ENCODE results near the gene LRFN5.
A peak's percentile ranks its signal among the peaks of the same experiment; 100 is the strongest.
"Not testable (repeated sequence)": the region's sequence is repeated elsewhere in the genome, so short reads cannot be mapped to it uniquely, and the experiment has no call there.

The LRFN5 gene

DNA sequence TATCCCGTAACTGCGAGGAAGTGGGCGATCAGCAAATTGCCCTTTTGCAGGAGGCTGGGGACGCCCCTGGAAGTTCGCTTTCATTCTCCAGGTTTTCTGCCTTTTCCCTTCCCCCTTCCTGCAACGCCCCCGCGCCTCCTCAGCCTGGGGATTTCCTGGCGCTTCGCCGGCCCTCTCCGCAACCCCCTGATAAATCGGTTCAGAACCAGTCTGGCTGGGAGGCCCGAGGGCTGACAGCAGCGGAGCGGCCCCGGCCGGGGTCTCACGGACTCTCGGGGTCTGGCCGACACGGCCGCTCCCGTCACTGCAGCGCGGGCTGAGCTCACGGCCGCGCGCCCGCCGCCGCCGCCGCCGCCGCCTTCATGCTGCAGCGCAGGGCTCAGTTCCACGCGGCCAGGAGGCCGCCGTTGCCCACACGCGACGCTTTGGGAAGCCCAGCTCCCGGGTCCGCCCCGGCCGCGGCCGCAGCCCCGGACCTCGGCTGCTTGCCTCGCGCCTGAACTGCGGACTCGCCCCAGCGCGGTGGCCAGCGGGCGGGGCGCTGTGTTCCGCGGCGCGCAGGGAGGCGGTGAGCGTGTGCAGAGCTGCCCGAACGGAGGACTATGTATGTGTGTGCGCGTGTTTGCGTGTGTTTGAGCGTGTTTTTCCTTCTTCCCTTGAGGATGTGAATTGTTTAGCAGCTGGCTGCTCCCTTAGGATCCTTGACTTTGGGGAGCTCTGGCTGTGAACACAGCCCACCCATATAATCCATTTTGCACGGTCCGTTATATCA, at the start of gene LRFN5:
LRFN5 (plus strand) TSS at position 345 of the 772 bp plus-strand sequence.
- DNase-seq (ENCODE audit: low read depth, low spot score): no peak
- Histone ChIP-seq H3K4me1 (ENCODE audit: control insufficient read depth, insufficient read depth, low read length) (0 out of 2 replicates have a peak, but pooled peaks cover 1% of the 10 kb centered on the region), H3K36me3 (ENCODE audit: control insufficient read depth, insufficient read depth, low read length) (no peaks in the 10 kb centered on the region), H3K4me3 (ENCODE audit: low read length) (peak within 1 kb of the TSS; percentile 56), H3K9me3 (ENCODE audit: control insufficient read depth, insufficient read depth, low read length) (no peaks in the 10 kb centered on the region), H3K27ac (ENCODE audit: low read length) (no peak within 1 kb of the TSS), H3K27me3 (ENCODE audit: control insufficient read depth, insufficient read depth, low read length) (peaks cover 16% of the 10 kb centered on the region)
- WGBS (ENCODE audit: insufficient coverage, insufficient read length): no CpG with 5 or more reads among the region's 76 CpGs

DNA sequence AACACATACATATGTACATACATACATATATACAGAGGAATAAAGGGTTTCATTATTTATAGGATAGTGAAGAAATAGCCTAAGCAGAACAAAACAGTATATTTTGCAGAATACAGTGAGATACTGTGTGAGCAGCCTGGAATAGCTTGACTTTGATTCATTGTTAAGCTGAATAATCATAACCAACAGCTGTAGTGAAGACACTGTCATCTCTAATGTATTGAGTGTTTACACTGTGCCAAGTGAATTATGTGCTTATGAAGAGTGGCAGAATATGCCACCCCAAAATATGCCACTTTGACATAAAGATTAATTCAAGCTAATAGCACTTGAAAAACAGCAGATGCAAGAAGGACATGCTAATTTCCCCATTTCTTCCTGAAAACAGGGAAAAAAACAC, 48.2 kb upstream of the LRFN5 start:
- Histone ChIP-seq H3K27me3 (ENCODE audit: control insufficient read depth, insufficient read depth, low read length) (no peaks in the 10 kb centered on the region), H3K9me3 (ENCODE audit: control insufficient read depth, insufficient read depth, low read length) (no peaks in the 10 kb centered on the region), H3K4me1 (ENCODE audit: control insufficient read depth, insufficient read depth, low read length) (no peaks in the 10 kb centered on the region), H3K4me3 (ENCODE audit: low read length) (no peak overlapping the region), H3K27ac (ENCODE audit: low read length) (no peak overlapping the region), H3K36me3 (ENCODE audit: control insufficient read depth, insufficient read depth, low read length) (no peaks in the 10 kb centered on the region)
- DNase-seq (ENCODE audit: low read depth, low spot score): no peak

DNA sequence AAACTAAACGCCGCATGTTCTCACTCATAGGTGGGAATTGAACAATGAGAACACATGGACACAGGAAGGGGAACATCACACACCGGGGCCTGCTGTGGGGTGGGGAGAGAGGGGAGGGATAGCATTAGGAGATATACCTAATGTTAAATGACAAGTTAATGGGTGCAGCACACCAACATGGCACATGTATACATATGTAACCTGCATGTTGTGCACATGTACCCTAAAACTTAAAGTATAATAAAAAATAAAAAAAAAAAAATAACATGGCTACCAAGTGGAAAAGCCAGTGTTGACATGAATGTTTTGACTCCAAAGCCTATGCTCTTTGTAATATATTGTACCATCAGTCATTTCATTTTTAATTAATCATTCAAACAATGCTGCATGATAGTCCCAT, 39.8 kb upstream of the LRFN5 start:
- not testable (repeated sequence) for H3K27me3 ChIP-seq (ENCODE audit: control insufficient read depth, insufficient read depth, low read length); H3K36me3 ChIP-seq (ENCODE audit: control insufficient read depth, insufficient read depth, low read length); H3K4me3 ChIP-seq (ENCODE audit: low read length); H3K9me3 ChIP-seq (ENCODE audit: control insufficient read depth, insufficient read depth, low read length); H3K27ac ChIP-seq (ENCODE audit: low read length); DNase-seq (ENCODE audit: low read depth, low spot score); H3K4me1 ChIP-seq (ENCODE audit: control insufficient read depth, insufficient read depth, low read length)
- no CpG with 5 or more reads among the region's 3 CpGs for WGBS (ENCODE audit: insufficient coverage, insufficient read length)

DNA sequence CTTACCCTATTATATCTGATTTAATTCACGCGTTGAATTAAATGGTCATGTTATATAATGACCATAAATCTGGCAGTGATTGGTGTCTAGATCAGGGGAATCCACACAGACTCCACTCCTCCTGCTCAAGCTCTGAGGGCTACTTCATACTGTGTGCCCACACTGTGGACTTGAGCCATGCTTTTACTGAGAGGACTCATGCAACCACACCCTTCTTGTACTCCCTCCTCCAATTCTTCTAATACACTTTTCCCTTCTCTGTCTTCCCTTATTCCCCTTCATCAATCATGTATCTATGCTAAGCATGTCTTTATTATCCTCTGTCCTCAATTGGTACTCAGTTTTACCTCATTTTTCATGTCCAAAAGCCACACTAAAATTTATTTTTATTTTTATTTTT, 37.7 kb upstream of the LRFN5 start:
- Histone ChIP-seq H3K4me3 (ENCODE audit: low read length) (no peak overlapping the region), H3K36me3 (ENCODE audit: control insufficient read depth, insufficient read depth, low read length) (no peaks in the 10 kb centered on the region), H3K27ac (ENCODE audit: low read length) (no peak overlapping the region), H3K27me3 (ENCODE audit: control insufficient read depth, insufficient read depth, low read length) (no peaks in the 10 kb centered on the region), H3K4me1 (ENCODE audit: control insufficient read depth, insufficient read depth, low read length) (no peaks in the 10 kb centered on the region; the same call in 1 of the 2 replicates), H3K9me3 (ENCODE audit: control insufficient read depth, insufficient read depth, low read length) (no peaks in the 10 kb centered on the region)
- no CpG with 5 or more reads among the region's 2 CpGs for whole genome bisulfite sequencing (ENCODE audit: insufficient coverage, insufficient read length)
- DNase-seq (ENCODE audit: low read depth, low spot score): no peak

DNA sequence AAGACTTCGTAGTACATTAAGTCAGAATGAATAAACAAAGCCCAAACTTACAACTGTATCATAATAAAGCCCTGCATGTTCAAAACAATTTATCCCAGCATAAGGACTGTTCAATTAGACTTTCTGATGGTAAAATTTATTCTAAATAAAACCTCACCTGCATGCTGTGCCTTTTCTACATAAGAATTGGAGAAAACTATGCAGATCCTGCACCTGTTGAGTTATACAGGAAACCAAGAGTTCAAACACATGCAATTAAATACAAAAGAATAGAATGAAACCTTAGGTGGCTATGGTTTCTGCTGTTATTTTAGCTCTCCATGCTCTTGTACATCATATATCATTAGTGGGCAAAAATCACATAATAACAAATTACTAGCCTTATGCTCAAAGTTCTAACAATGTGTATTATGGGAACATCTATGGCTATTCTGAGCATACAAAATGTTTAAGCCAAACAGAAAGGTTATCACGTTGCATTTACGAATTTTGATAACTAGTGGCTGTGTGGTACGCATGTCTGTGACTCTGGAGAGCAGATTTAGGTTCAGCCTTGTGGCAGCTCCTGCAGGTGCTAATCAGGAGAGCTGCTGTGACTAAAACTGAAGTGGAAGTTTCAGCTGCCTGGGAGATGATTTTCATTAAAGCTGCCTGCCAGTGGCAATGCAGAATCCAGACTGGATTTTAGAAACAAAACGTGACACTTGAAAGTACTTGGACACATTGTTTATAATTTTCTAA, 36.1 kb upstream of the LRFN5 start:
- WGBS (ENCODE audit: insufficient coverage, insufficient read length): no CpG with 5 or more reads among the region's 5 CpGs
- H3K27me3 ChIP-seq (ENCODE audit: control insufficient read depth, insufficient read depth, low read length): no peaks in the 10 kb centered on the region
- no peaks in the 10 kb centered on the region for H3K36me3 ChIP-seq (ENCODE audit: control insufficient read depth, insufficient read depth, low read length)
- no peaks in the 10 kb centered on the region for H3K9me3 ChIP-seq (ENCODE audit: control insufficient read depth, insufficient read depth, low read length)
- H3K4me3 ChIP-seq (ENCODE audit: low read length): no peak overlapping the region
- DNase-seq (ENCODE audit: low read depth, low spot score): no peak
- no peaks in the 10 kb centered on the region; the same call in 1 of the 2 replicates for H3K4me1 ChIP-seq (ENCODE audit: control insufficient read depth, insufficient read depth, low read length)
- no peak overlapping the region for H3K27ac ChIP-seq (ENCODE audit: low read length)

DNA sequence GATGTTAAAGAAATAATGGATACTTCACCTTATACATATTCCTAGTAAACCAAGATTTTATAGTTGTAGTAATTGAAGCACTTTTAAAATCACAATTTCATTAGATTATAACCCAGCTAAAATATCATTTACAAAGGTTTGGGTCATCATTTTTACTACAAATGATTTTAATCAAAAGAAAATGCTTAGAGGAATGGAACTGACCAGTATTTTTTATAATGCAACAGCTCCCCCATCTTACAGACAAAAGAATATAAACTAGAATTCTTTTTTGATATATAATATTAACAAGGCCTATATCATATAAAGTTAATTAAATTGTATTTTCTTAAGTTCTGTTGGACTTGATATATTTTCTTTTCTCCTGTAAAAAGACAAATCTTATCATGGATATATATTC, 20.4 kb upstream of the LRFN5 start:
- H3K36me3 ChIP-seq (ENCODE audit: control insufficient read depth, insufficient read depth, low read length): no peaks in the 10 kb centered on the region

DNA sequence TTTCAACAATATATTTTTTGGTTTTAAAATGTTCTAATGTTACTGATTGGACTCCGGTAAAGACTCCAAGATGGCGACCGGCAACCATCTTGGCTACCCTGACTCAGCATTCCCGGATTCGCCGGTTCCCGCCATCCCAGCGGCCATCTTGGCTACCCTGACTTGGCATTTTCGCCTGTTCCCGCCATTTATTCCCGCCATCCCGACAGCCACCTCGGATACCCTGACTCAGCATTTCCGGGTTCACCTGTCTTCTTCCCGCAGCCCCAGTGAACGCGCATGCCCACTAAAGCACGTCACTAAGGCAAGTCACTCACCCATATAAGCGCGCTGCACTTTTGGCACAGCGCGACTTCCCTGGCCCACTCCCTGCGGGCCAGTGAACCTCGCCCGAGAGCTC, 9.0 kb upstream of the LRFN5 start:
- Histone ChIP-seq H3K4me3 (ENCODE audit: low read length) (no peak overlapping the region), H3K27me3 (ENCODE audit: control insufficient read depth, insufficient read depth, low read length) (no peaks in the 10 kb centered on the region), H3K9me3 (ENCODE audit: control insufficient read depth, insufficient read depth, low read length) (no peaks in the 10 kb centered on the region), H3K27ac (ENCODE audit: low read length) (no peak overlapping the region), H3K36me3 (ENCODE audit: control insufficient read depth, insufficient read depth, low read length) (no peaks in the 10 kb centered on the region), H3K4me1 (ENCODE audit: control insufficient read depth, insufficient read depth, low read length) (no peaks in the 10 kb centered on the region; the same call in 1 of the 2 replicates)
- DNase-seq (ENCODE audit: low read depth, low spot score): no peak
- WGBS (ENCODE audit: insufficient coverage, insufficient read length): no CpG with 5 or more reads among the region's 25 CpGs

More for the DNA sequence above, 20.4 kb upstream of the LRFN5 start:
- DNase-seq (ENCODE audit: low read depth, low spot score): no peak
- Histone ChIP-seq H3K27me3 (ENCODE audit: control insufficient read depth, insufficient read depth, low read length) (no peaks in the 10 kb centered on the region), H3K9me3 (ENCODE audit: control insufficient read depth, insufficient read depth, low read length) (no peaks in the 10 kb centered on the region), H3K4me1 (ENCODE audit: control insufficient read depth, insufficient read depth, low read length) (no peaks in the 10 kb centered on the region), H3K27ac (ENCODE audit: low read length) (no peak overlapping the region), H3K4me3 (ENCODE audit: low read length) (no peak overlapping the region)

DNA sequence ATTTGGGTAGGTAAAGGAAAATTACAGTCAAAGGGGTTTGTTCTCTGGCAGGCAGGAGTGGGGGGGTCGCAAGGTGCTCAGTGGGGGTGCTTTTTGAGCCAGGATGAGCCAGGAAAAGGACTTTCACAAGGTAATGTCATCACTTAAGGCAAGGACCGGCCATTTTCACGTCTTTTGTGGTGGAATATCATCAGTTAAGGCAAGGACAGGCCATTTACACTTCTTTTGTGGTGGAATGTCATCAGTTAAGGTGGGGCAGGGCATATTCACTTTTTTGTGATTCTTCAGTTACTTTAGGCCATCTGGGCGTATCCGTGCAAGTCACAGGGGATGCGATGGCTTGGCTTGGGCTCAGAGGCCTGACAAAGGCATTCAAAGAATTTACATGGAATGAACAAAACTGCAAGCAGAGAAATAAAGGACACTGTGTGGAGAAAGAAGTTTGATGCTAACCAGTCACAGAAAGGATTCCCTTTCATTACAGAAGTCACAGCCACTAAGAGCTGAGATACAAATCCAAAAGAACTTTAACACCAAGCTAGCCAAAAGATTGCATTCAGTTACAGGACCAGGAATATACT, 6.8 kb upstream of the LRFN5 start:
- not testable (repeated sequence) for H3K4me3 ChIP-seq (ENCODE audit: low read length); H3K9me3 ChIP-seq (ENCODE audit: control insufficient read depth, insufficient read depth, low read length); H3K4me1 ChIP-seq (ENCODE audit: control insufficient read depth, insufficient read depth, low read length); H3K36me3 ChIP-seq (ENCODE audit: control insufficient read depth, insufficient read depth, low read length); H3K27ac ChIP-seq (ENCODE audit: low read length); H3K27me3 ChIP-seq (ENCODE audit: control insufficient read depth, insufficient read depth, low read length); DNase-seq (ENCODE audit: low read depth, low spot score)
- no CpG with 5 or more reads among the region's 6 CpGs for WGBS (ENCODE audit: insufficient coverage, insufficient read length)

DNA sequence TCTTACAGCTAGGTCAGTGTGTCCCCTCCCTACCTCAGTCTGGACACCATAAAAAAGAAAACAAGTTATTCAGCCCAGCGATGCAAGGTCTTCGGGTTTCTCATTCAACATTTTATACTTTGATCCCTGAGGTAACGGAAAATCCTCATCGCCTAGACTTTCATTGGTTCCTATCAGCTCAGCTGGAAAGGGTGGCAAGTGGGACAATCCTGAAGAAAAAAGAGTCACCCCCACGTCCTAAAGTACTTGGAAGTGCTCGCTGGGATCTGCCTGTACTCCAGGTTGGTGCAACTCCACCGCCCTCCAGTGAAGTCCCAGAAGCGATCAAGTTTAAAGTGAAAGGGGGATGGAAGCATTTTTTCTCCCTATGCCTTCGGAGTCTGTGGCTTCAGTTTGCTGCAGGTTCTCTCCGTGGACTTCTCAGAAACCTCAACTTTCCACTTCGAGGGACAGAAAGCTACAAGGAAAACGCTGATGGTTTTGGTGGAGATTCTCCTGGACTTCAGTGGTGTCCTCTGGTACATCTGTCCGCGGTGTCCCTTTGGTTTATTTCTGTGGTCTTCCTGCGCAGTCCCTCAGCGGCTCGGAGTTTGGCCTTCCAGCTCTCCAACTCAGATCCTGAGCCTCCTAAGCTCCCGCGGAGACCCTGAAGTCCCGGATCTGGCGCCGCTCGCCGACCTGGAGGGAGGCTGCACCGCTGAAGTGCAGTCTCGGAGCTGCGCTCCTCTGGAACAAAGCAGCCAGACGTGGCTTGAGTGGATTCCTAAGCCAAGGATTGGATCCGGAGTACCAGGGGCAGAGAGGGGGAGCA, 1.8 kb upstream of the LRFN5 start:
- H3K4me1 ChIP-seq (ENCODE audit: control insufficient read depth, insufficient read depth, low read length): 0 out of 2 replicates have a peak, but pooled peaks cover 1% of the 10 kb centered on the region
- H3K27ac ChIP-seq (ENCODE audit: low read length): no peak overlapping the region
- WGBS (ENCODE audit: insufficient coverage, insufficient read length): no CpG with 5 or more reads among the region's 29 CpGs
- H3K36me3 ChIP-seq (ENCODE audit: control insufficient read depth, insufficient read depth, low read length): no peaks in the 10 kb centered on the region
- no peaks in the 10 kb centered on the region for H3K9me3 ChIP-seq (ENCODE audit: control insufficient read depth, insufficient read depth, low read length)
- H3K4me3 ChIP-seq (ENCODE audit: low read length): peak overlapping the region; percentile 56; the same call in 1 of the 2 replicates
- H3K27me3 ChIP-seq (ENCODE audit: control insufficient read depth, insufficient read depth, low read length): peaks cover 16% of the 10 kb centered on the region
- DNase-seq (ENCODE audit: low read depth, low spot score): no peak
